ENCODE measurements around the gene CIAO2B. TPM values are rescaled to one million over a fixed set of nuclear protein-coding genes. Genes with fewer than 3 reads are reported as not detected.

CIAO2B gene
- total RNA-seq, 2 donors from 2014 or later, result 147 to 153 TPM

DNA sequence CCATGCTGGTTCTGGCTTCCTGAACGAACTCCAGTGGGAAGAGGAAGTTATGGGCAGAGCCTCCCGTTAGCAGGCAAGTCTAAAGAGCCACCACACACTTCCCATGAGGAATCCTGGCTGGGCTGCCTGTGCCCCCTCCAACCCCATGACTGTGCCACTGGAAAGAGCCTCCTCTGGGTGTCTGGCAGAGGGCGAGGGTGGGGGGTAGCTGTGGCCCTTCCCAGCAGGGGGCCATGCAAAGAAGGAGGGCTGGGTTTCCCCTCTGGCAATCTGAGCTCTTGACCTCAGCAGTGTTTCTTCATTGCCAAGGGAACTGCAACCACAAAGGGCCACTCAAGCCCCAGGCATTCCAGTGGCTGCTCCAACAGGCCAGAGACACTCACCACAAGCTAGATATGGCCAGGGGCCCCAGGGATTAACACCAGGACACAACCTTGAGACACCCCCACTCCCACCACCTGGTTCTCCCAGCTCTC lies 7.2 kb downstream of the CIAO2B start:
- H3K36me3 Mint-ChIP-seq, result no peaks in the 10 kb centered on the region
- no peak overlapping the region for H3K4me3 Mint-ChIP-seq
- H3K27me3 Mint-ChIP-seq, result peaks cover 8 to 9% of the 10 kb centered on the region in 2 donors
- ATAC-seq (no peak), DNase-seq (ENCODE audit: low spot score) (no peak)
- peaks cover 15 to 38% of the 10 kb centered on the region in 2 donors for H3K4me1 Mint-ChIP-seq (ENCODE audit: low read depth in 2 of 2)
- no peak overlapping the region for H3K27ac Mint-ChIP-seq
- H3K9me3 Mint-ChIP-seq, result no peaks in the 10 kb centered on the region

GRCh38 chr16:66926171-66926947 lies 7.8 kb downstream of the CIAO2B start:
- H3K27ac Mint-ChIP-seq, result peak overlapping the region in 1 of 2 donors; percentile 62
- H3K4me1 Mint-ChIP-seq (ENCODE audit: low read depth in 2 of 2), result peaks cover 10 to 34% of the 10 kb centered on the region in 2 donors
- ATAC-seq (no peak), DNase-seq (ENCODE audit: low spot score) (no peak)
- no peaks in the 10 kb centered on the region for H3K9me3 Mint-ChIP-seq
- H3K36me3 Mint-ChIP-seq, result no peaks in the 10 kb centered on the region
- no peak overlapping the region for H3K4me3 Mint-ChIP-seq
- peaks cover 9% of the 10 kb centered on the region in 2 donors for H3K27me3 Mint-ChIP-seq

GRCh38 chr16:66925322-66925840 lies 8.8 kb downstream of the CIAO2B start, which contains the start of gene RRAD:
RRAD (minus strand) TSS chr16:66925535; CDS start chr16:66925179, 356 bp downstream.
- peak; percentile 70 for DNase-seq (ENCODE audit: low spot score)
- peak within 1 kb of the TSS in 1 of 2 donors; percentile 62 for H3K27ac Mint-ChIP-seq

GRCh38 chr16:66924527-66925321 lies 9.5 kb downstream of the CIAO2B start:
- DNase-seq (ENCODE audit: low spot score) (peak; percentile 71), ATAC-seq (peak; percentile 72 to 86)
- peaks cover 10 to 34% of the 10 kb centered on the region in 2 donors for H3K4me1 Mint-ChIP-seq (ENCODE audit: low read depth in 2 of 2)
- H3K9me3 Mint-ChIP-seq, result no peaks in the 10 kb centered on the region
- peak overlapping the region; percentile 68 for H3K4me3 Mint-ChIP-seq
- H3K27me3 Mint-ChIP-seq, result peaks cover 9 to 12% of the 10 kb centered on the region in 2 donors
- no peak overlapping the region for H3K27ac Mint-ChIP-seq
- no peaks in the 10 kb centered on the region for H3K36me3 Mint-ChIP-seq

More at GRCh38 chr16:66925322-66925840, 8.8 kb downstream of the CIAO2B start, which contains the start of gene RRAD:
- Mint-ChIP-seq H3K27me3 (peaks cover 9 to 12% of the 10 kb centered on the region in 2 donors), H3K4me1 (ENCODE audit: low read depth in 2 of 2) (peaks cover 10 to 34% of the 10 kb centered on the region in 2 donors), H3K36me3 (no peaks in the 10 kb centered on the region), H3K4me3 (peak within 1 kb of the TSS; percentile 68), H3K9me3 (no peaks in the 10 kb centered on the region)
- ATAC-seq, result peak; percentile 35 to 60

DNA sequence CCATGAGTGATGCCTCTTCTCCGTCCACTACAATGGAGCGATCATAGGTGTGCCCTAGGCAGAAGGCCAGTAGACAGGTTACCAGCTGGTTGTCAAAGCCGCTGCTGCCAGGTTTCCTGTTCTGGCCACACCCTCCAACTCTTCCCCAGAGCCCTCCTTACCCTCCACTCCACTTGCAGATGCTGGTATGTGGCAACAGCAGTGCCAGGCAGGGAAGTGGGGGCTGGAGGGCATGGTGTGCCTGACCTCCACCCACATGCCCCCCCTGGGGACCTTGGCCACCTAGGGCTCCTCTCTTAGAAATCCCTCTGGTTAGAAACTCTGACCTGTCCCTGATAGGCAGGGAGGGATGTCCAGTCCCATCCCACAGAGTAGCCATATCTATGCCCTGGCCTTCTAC lies 10.3 kb downstream of the CIAO2B start:
- H3K36me3 Mint-ChIP-seq, result no peaks in the 10 kb centered on the region
- no peak for DNase-seq (ENCODE audit: low spot score)
- H3K27ac Mint-ChIP-seq, result no peak overlapping the region
- no peak for ATAC-seq
- H3K9me3 Mint-ChIP-seq, result no peaks in the 10 kb centered on the region
- peaks cover 9 to 12% of the 10 kb centered on the region in 2 donors for H3K27me3 Mint-ChIP-seq
- no peak overlapping the region for H3K4me3 Mint-ChIP-seq
- H3K4me1 Mint-ChIP-seq (ENCODE audit: low read depth in 2 of 2), result peaks cover 10 to 34% of the 10 kb centered on the region in 2 donors

DNA sequence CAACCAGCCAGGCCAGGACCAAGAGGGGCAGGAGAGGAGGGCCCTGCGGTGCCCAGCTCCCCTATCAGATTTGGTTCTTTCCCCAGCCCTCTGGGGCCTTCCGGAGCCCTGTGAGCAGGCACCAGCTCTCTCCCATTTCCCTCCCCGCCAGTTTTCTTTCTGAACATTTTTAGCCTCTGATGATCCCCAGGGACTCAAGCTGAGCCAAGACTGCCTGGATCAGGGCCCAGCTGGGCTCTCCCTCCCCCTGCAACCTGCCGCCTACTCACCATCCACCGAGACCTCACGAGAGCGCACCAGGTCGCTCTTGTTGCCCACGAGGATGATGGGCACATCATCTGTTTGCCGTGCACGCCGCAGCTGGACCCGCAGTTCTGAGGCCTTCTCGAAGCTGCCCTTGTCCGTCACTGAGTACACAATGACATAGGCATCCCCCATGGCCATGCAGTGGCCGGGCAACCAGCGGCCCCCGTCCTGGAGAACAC lies 10.9 kb downstream of the CIAO2B start:
- no peak overlapping the region for H3K4me3 Mint-ChIP-seq
- no peaks in the 10 kb centered on the region for H3K36me3 Mint-ChIP-seq
- peaks cover 5 to 32% of the 10 kb centered on the region in 2 donors for H3K4me1 Mint-ChIP-seq (ENCODE audit: low read depth in 2 of 2)
- H3K27me3 Mint-ChIP-seq, result peaks cover 9 to 12% of the 10 kb centered on the region in 2 donors
- no peak overlapping the region for H3K27ac Mint-ChIP-seq
- ATAC-seq, result no peak
- no peak for DNase-seq (ENCODE audit: low spot score)
- no peaks in the 10 kb centered on the region for H3K9me3 Mint-ChIP-seq

DNA sequence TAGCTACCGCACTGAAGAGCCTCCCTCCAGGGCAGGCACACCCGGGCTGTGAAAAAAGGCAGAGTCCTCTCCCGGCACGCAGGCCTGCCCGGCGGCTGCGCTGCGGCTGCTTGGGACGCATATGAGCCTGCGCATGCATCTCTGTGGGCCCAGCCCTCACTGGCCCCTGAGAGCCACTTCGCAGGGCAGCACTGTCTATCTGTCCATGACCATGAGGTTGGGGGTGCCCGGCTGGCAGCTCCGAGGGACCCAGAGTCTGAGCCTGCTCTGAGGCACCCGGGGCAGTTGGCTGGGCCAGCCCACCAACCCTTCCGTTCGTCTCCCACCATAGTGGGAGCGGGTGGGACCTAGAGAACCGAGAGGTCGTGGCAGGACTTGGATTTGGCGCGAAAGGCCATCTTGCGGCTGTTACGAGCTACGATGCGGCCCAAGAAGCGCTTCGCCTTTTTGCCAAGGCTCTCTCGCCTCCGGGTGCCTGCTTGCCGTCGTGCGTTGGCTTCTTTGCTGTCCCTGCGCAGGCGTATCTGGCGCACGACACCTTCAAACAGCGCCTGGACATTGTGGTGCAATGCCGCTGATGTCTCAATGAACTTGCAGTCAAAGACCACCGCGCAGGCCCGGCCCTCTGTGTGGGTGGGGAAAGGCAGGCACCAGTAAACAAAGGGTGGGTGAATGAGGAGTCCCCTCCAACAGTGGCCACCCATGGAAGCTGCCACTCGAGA lies 12.3 kb downstream of the CIAO2B start:
- H3K4me1 Mint-ChIP-seq (ENCODE audit: low read depth in 2 of 2), result peaks cover 0 to 19% of the 10 kb centered on the region in 2 donors
- peaks cover 9 to 12% of the 10 kb centered on the region in 2 donors for H3K27me3 Mint-ChIP-seq
- H3K36me3 Mint-ChIP-seq, result no peaks in the 10 kb centered on the region

DNA sequence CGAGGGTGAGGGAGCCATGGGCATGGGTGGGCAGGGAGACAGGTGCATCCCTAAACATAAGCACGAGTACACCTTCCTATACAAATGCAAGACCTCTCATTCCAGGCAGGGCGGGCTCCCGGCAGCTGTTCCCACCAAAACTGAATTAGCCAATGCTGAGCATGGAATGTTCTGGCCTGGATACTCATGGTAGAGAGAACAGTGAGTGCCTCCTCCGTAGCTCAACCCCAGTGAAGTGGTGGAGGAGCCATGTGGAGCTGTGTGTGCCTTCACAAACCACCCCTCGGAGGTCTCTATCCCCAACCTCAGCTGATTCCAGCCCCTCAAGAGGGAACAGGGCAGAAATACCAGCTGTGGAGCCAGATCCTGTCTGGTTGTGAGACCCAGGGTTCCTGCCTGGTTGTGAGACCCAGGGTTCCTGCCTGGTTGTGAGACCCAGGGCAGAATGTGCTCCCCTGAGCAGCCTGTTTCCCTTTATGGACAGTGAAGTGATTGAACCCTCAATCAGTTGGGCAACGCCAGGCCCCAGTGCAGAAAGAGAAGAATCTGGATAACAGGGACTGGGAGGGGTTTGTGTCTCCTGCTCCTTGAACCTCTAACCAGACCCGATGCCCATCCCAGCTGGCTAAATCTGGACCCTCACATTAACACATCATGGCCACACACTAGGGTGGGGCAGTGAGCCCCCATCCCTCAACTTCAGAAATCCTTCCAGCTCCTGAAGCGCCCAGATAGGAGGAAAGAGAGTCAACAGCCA lies 13.1 kb downstream of the CIAO2B start:
- H3K4me1 Mint-ChIP-seq (ENCODE audit: low read depth in 2 of 2), result peaks cover 0 to 16% of the 10 kb centered on the region in 2 donors
- peaks cover 9 to 12% of the 10 kb centered on the region in 2 donors for H3K27me3 Mint-ChIP-seq
- H3K36me3 Mint-ChIP-seq, result no peaks in the 10 kb centered on the region
- ATAC-seq, result no peak
- H3K9me3 Mint-ChIP-seq, result no peaks in the 10 kb centered on the region
- no peak for DNase-seq (ENCODE audit: low spot score)
- H3K4me3 Mint-ChIP-seq, result no peak overlapping the region
- H3K27ac Mint-ChIP-seq, result no peak overlapping the region

More for the DNA sequence above, 12.3 kb downstream of the CIAO2B start:
- no peaks in the 10 kb centered on the region for H3K9me3 Mint-ChIP-seq
- ATAC-seq, result no peak
- H3K27ac Mint-ChIP-seq, result no peak overlapping the region
- no peak overlapping the region for H3K4me3 Mint-ChIP-seq
- DNase-seq (ENCODE audit: low spot score), result no peak

DNA sequence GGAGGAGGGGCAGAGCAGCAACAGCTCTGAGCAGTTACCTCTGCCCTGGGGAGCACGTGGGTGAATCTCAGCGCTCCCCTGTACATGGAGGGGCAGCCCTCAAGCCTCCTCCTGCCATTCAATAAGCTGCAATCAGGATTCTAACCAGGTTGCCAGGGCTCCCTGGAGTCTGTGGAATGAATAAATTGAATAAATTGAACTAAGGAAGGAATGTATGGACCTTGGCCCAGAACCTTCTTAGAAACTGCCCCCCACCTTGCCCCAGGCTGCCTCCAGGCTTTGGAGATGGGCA lies 14.0 kb downstream of the CIAO2B start:
- H3K9me3 Mint-ChIP-seq, result no peaks in the 10 kb centered on the region
- peaks cover 9 to 12% of the 10 kb centered on the region in 2 donors for H3K27me3 Mint-ChIP-seq
- H3K27ac Mint-ChIP-seq, result no peak overlapping the region
- H3K4me3 Mint-ChIP-seq, result no peak overlapping the region
- no peaks in the 10 kb centered on the region for H3K36me3 Mint-ChIP-seq
- DNase-seq (ENCODE audit: low spot score) (no peak), ATAC-seq (no peak)
- H3K4me1 Mint-ChIP-seq (ENCODE audit: low read depth in 2 of 2), result peaks cover 0 to 9% of the 10 kb centered on the region in 2 donors

DNA sequence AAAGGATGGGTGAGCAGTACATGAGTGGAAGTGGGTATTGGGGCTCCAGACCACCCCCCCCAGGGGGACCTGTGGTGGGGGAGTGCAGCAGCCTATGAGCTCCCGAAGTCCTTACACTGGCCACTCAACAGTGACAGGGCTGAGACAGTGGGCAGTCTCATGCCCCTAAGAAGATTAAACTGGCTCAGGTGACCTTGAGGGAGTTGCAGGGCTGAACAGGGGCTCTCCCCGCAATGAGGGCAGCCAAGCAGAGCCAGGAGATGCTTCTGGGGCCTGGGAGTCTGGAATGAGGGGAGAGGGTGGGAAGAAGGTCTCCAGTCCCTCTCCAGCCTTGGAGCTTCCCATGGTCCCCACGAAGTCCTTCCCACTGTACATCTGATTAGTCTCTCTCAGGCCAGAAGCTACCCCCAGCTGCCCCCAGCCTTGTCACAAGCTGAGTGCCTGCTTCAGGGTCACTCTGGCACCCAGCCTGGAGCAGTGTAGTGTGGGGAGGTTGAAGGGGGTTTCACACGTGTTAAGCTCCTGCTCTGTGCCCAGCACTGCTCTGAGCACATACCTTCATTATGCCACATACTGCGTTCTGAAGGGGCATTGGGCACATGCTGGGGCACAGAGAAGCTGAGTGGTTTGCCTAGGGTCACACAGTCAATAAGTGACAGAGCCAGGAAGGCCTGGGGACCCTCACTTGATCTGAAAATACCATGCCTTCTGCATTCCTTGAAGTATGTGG lies 14.5 kb downstream of the CIAO2B start:
- Mint-ChIP-seq H3K9me3 (no peaks in the 10 kb centered on the region), H3K4me1 (ENCODE audit: low read depth in 2 of 2) (peaks cover 0 to 8% of the 10 kb centered on the region in 2 donors), H3K27ac (no peak overlapping the region), H3K4me3 (no peak overlapping the region), H3K27me3 (peaks cover 9 to 12% of the 10 kb centered on the region in 2 donors), H3K36me3 (no peaks in the 10 kb centered on the region)
- no peak for DNase-seq (ENCODE audit: low spot score)
- no peak for ATAC-seq

GRCh38 chr16:66918803-66919568 lies 15.2 kb downstream of the CIAO2B start, which contains the start of gene CDH16:
CDH16 (minus strand) TSS chr16:66918885; CDS start chr16:66918065, 820 bp downstream.
- Mint-ChIP-seq H3K4me3 (no peak within 1 kb of the TSS), H3K27me3 (peaks cover 8 to 12% of the 10 kb centered on the region in 2 donors), H3K27ac (no peak within 1 kb of the TSS), H3K4me1 (ENCODE audit: low read depth in 2 of 2) (peaks cover 0 to 8% of the 10 kb centered on the region in 2 donors), H3K9me3 (no peaks in the 10 kb centered on the region), H3K36me3 (no peaks in the 10 kb centered on the region)
- ATAC-seq (no peak), DNase-seq (ENCODE audit: low spot score) (no peak)

Measured in natural killer cell treated with Interleukin-12 subunit alpha and Interleukin-12 subunit beta and Interleukin-15 and Interleukin-18, amount 100 ng/mL, for 72 hours (primary cell).